ENCODE data around the gene TLE3. TPM values are rescaled to one million over a fixed set of nuclear protein-coding genes. Genes with fewer than 3 reads are reported as not detected.

The TLE3 gene
- polyA plus RNA-seq, 1 of the 3 experiments (the other 2 are of a cell fraction): 14.7 TPM

GRCh38 chr15:70128414-70129140 is 30.9 kb upstream of the TLE3 start:
- no peaks in the 10 kb centered on the region for H3K9me3 ChIP-seq
- WGBS (ENCODE audit: low lambda C conversion rate): 72% methylated on average over 4 of the region's 4 CpGs
- H3K4me1 ChIP-seq (ENCODE audit: control insufficient read depth in 1 of 2, insufficient read depth in 2 of 2, low read depth in 1 of 2, low read length in 1 of 2): peaks cover 0 to 18% of the 10 kb centered on the region in 2 experiments; a peak in 1 of 4 replicates
- no peak overlapping the region for H3K4me3 ChIP-seq (ENCODE audit: low read depth in 2 of 2, low read length in 1 of 2)
- no peaks in the 10 kb centered on the region for H4K20me1 ChIP-seq (ENCODE audit: insufficient read depth)
- H3K27ac ChIP-seq (ENCODE audit: low read depth in 2 of 2, low read length in 1 of 2): no peak overlapping the region
- POLR2A ChIA-PET: no interaction called here
- no peaks in the 10 kb centered on the region for H3F3A ChIP-seq (replicated peaks; ENCODE audit: insufficient read depth)
- CTCF ChIA-PET: no interaction called here
- no peak overlapping the region for H3K9ac ChIP-seq
- peaks cover 9% of the 10 kb centered on the region; the same call in 1 of the 2 replicates for H3K27me3 ChIP-seq (ENCODE audit: insufficient read depth)
- H2AFZ ChIP-seq (ENCODE audit: low read depth): no peak overlapping the region
- H3K36me3 ChIP-seq (replicated peaks in 1 of 2; ENCODE audit: control insufficient read depth in 1 of 2, insufficient read depth in 2 of 2, low read length in 1 of 2): no peaks in the 10 kb centered on the region
- no peak for DNase-seq
- H3K4me2 ChIP-seq: no peak overlapping the region
- H3K79me2 ChIP-seq (ENCODE audit: insufficient read depth): no peaks in the 10 kb centered on the region
- no peaks in the 10 kb centered on the region for H3K9me2 ChIP-seq
- no peak for TF ChIP-seq SIN3A (IDR thresholded peaks at IDR 0.05; ENCODE audit: borderline replicate concordance, low read depth, low read length)
- no peak for TF ChIP-seq POLR2AphosphoS5 (IDR thresholded peaks at IDR 0.05; ENCODE audit: low read depth, low read length)
- no peak for TF ChIP-seq IRF3 (IDR thresholded peaks at IDR 0.05; ENCODE audit: low read depth, low read length)
- TF ChIP-seq JUND (IDR thresholded peaks at IDR 0.05): no peak
- no peak for TF ChIP-seq SMC3 (IDR thresholded peaks at IDR 0.05; ENCODE audit: low read depth, low read length)
- TF ChIP-seq ZBTB33 (IDR thresholded peaks at IDR 0.05; ENCODE audit: borderline replicate concordance, low read depth): no peak
- no peak for TF ChIP-seq TAF1 (IDR thresholded peaks at IDR 0.05; ENCODE audit: borderline replicate concordance, low read depth, low read length)
- TF ChIP-seq MXI1 (IDR thresholded peaks at IDR 0.05; ENCODE audit: low read depth, low read length): no peak
- no peak for TF ChIP-seq FOSL2 (IDR thresholded peaks at IDR 0.05; ENCODE audit: borderline replicate concordance, low read depth)
- TF ChIP-seq NFIC (IDR thresholded peaks at IDR 0.05; ENCODE audit: borderline replicate concordance): no peak
- TF ChIP-seq RCOR1 (IDR thresholded peaks at IDR 0.05; ENCODE audit: low read length): no peak
- no peak for TF ChIP-seq TCF12 (IDR thresholded peaks at IDR 0.05)
- TF ChIP-seq FOXJ3 (CRISPR knock-in tag; IDR thresholded peaks at IDR 0.05): no peak
- no peak for TF ChIP-seq REST (IDR thresholded peaks at IDR 0.05; ENCODE audit: low read depth, low read length)
- no peak for TF ChIP-seq PBX3 (IDR thresholded peaks at IDR 0.05)
- TF ChIP-seq USF1 (IDR thresholded peaks at IDR 0.05; ENCODE audit: borderline replicate concordance, low read depth): no peak
- TF ChIP-seq CHD2 (IDR thresholded peaks at IDR 0.05; ENCODE audit: low read length, partially characterized antibody): no peak
- TF ChIP-seq ELF1 (IDR thresholded peaks at IDR 0.05): no peak
- TF ChIP-seq YY1 (IDR thresholded peaks at IDR 0.05; ENCODE audit: low read depth): no peak
- no peak for TF ChIP-seq GATA2 (CRISPR knock-in tag; IDR thresholded peaks at IDR 0.05)
